T-cell (primary cell): ENCODE results near the gene RNF130. TPM values are rescaled to one million over a fixed set of nuclear protein-coding genes. Genes with fewer than 3 reads are reported as not detected.

Experiments used
- ATAC-seq, 4 experiments: fragments of 200-7000 bp in 3 of 4; fragments of 150-1000 bp in 1 of 4; cut with Tn5 transposase; replicated peaks in 1 of 4; 1 replicate in 3 of 4; 2 replicates in 1 of 4; pipeline ENCODE4 v1.10.0; 2021; ENCODE audit warnings: moderate library complexity in 3 of 4, mild to moderate bottlenecking in 2 of 4, moderate number of reproducible peaks in 1 of 4
- CTCF ChIA-PET, 2 donors: fragments of 300-600 bp; sonication (Branson Sonifier 250); formaldehyde crosslinking; loops; one replicate each; lab custom pipeline; 2022; ENCODE audit warnings: antibody characterized with exemption in 2 of 2; lab: Charles Lee
- POLR2A ChIA-PET, 2 donors: fragments of 300-600 bp; sonication (Branson Sonifier 250); formaldehyde crosslinking; loops; one replicate each; lab custom pipeline; 2022; ENCODE audit warnings: antibody characterized with exemption in 2 of 2; lab: Charles Lee
- DNase-seq, 35 experiments: peaks; one replicate each; pipeline versions ENCODE4 v3.0.0 to v3.0.0-alpha.2; 2013 to 2023
- H3K27ac ChIP-seq: one replicate; pipeline ENCODE4 v1.5.1; 2013; ENCODE audit warnings: low read length
- H3K27me3 ChIP-seq, 2 experiments: replicated peaks in 1 of 2; 1 replicate in 1 of 2; 2 replicates in 1 of 2; pipeline versions ENCODE4 v1.6.1 to v1.7.0; 2013; ENCODE audit warnings: low read length in 1 of 2, mixed read lengths in 1 of 2; ENCODE audit not compliant: control insufficient read depth in 2 of 2, insufficient read depth in 2 of 2; ENCODE audit errors: extremely low read depth in 1 of 2
- H3K36me3 ChIP-seq, 2 donors: 1 replicate in 1 of 2; 2 replicates in 1 of 2; pipeline versions ENCODE4 v1.6.1 to v1.7.0; 2013; ENCODE audit warnings: low read length in 1 of 2; ENCODE audit not compliant: control insufficient read depth in 2 of 2, insufficient read depth in 1 of 2; ENCODE audit errors: extremely low read depth in 1 of 2
- H3K4me1 ChIP-seq, 2 experiments: 1 replicate in 1 of 2; 2 replicates in 1 of 2; pipeline versions ENCODE4 v1.6.1 to v1.7.0; 2013; ENCODE audit warnings: low read length in 2 of 2, mixed read lengths in 1 of 2; ENCODE audit not compliant: insufficient read depth in 2 of 2, control insufficient read depth in 1 of 2; ENCODE audit errors: extremely low read depth in 1 of 2
- H3K4me3 ChIP-seq, 2 donors: 1 replicate in 1 of 2; 2 replicates in 1 of 2; pipeline versions ENCODE4 v1.5.1 to v1.7.0; 2013; ENCODE audit warnings: mild to moderate bottlenecking in 2 of 2, low read length in 1 of 2, moderate library complexity in 1 of 2; ENCODE audit not compliant: control insufficient read depth in 1 of 2; ENCODE audit errors: extremely low read depth in 1 of 2
- H3K9me3 ChIP-seq: 2 replicates; pipeline ENCODE4 v1.7.0; 2013
- H3K27ac Mint-ChIP-seq, 2 donors: one replicate each; pipeline ENCODE4 v1.8.0; 2020 to 2021; ENCODE audit warnings: mild to moderate bottlenecking in 2 of 2, mixed read lengths in 2 of 2
- H3K27me3 Mint-ChIP-seq, 2 donors: one replicate each; pipeline ENCODE4 v1.8.0; 2021 to 2022; ENCODE audit warnings: mixed read lengths in 2 of 2
- H3K36me3 Mint-ChIP-seq: one replicate; pipeline ENCODE4 v1.8.0; 2021; ENCODE audit warnings: mixed read lengths
- H3K4me1 Mint-ChIP-seq, 3 donors: one replicate each; pipeline ENCODE4 v1.8.0; 2020 to 2022; ENCODE audit warnings: mixed read lengths in 3 of 3, mild to moderate bottlenecking in 1 of 3
- H3K4me3 Mint-ChIP-seq, 3 donors: one replicate each; pipeline ENCODE4 v1.8.0; 2020 to 2022; ENCODE audit warnings: mild to moderate bottlenecking in 3 of 3, mixed read lengths in 3 of 3, moderate library complexity in 3 of 3
- H3K9me3 Mint-ChIP-seq, 3 donors: one replicate each; pipeline ENCODE4 v1.8.0; 2020 to 2022; ENCODE audit warnings: mixed read lengths in 3 of 3
- WGBS: methylation state at CpG from one replicate; pipeline ENCODE4 v1.1.5; 2013; ENCODE audit warnings: missing lambda C conversion rate; ENCODE audit not compliant: insufficient coverage; 5-methylcytosine and 5-hydroxymethylcytosine counted together
- total RNA-seq, 35 experiments: library from RNA in 6 of 35; stranded (reverse) in 6 of 35; fragments of 120-200 nt in 1 of 35; gene quantifications; one replicate each; pipeline versions ENCODE4 v1.2.1 to v1.2.4 and lab custom pipeline; 2013 to 2026

Gene RNF130, protein sequence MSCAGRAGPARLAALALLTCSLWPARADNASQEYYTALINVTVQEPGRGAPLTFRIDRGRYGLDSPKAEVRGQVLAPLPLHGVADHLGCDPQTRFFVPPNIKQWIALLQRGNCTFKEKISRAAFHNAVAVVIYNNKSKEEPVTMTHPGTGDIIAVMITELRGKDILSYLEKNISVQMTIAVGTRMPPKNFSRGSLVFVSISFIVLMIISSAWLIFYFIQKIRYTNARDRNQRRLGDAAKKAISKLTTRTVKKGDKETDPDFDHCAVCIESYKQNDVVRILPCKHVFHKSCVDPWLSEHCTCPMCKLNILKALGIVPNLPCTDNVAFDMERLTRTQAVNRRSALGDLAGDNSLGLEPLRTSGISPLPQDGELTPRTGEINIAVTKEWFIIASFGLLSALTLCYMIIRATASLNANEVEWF
- total RNA-seq (10 to 100 TPM; 15.0 to 17.0 (median 16.3) TPM), total RNA-seq (lab: John Stamatoyannopoulos, UW) (12.2 to 130 (median 21.7) reads per million in 29 experiments)
- 18.0 TPM for total RNA-seq (2013)

DNA sequence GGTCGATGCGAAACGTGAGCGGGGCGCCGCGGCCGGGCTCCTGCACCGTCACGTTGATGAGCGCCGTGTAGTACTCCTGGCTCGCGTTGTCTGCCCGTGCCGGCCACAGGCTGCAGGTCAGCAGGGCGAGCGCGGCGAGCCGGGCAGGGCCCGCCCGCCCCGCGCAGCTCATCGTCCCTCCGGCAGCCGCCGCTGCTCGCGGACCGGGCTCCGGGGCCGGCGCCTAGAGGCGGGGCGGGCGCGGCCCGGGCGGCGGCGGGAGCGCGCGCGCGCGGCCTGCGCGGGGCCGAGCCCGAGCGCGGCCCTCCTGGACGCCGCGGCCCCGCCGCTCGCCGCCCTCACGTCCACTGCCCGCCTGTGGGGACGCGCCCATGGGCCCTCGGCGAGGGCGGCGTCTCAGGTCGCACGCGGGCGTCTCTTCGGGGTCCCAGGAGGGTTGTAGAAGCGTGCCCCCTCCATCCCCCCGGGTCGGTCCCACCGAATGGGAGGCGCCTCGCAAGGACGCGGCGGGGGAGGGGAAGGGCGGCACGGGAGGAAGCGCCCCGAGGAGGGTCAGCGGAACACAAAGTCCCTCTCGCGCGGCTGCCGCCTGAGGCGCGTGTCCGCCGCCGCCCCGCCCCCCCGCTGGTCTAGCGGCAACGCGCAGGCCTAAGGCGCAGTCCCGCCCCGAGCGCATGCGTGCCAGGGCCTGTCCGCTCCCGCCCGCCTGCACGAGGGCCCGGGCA lies at the start of gene RNF130:
Gene RNF130, minus strand, starts transcription at position 229 of the 725 bp plus-strand sequence. Its CDS starts 57 bp downstream, at position 172.
- ChIA-PET CTCF (interaction anchor here in 1 of 2 donors (0.6 kb wide), 1 partner anchor 14 kb away, joined by 3 read pairs; no protein-coding TSS in a partner anchor), POLR2A (no interaction called here)
- no peaks in the 10 kb centered on the region for H3K36me3 ChIP-seq
- H3K4me3 Mint-ChIP-seq: peak within 1 kb of the TSS; percentile 84 to 91 (median 85)
- peak; percentile 79 to 83 (median 82) for ATAC-seq
- peak; percentile 30 to 89 (median 70) for DNase-seq
- H3K36me3 Mint-ChIP-seq: no peaks in the 10 kb centered on the region
- peaks cover 0 to 22% of the 10 kb centered on the region in 2 experiments for H3K4me1 ChIP-seq
- under 1% methylated on average over 106 of the region's 113 CpGs for WGBS
- H3K27me3 ChIP-seq: peaks cover 0 to 9% of the 10 kb centered on the region in 2 experiments
- H3K4me1 Mint-ChIP-seq: peaks cover 30 to 34% (median 33%) of the 10 kb centered on the region in 3 donors
- peak within 1 kb of the TSS; percentile 55 to 71 for H3K4me3 ChIP-seq
- no peaks in the 10 kb centered on the region for H3K9me3 ChIP-seq
- H3K27ac Mint-ChIP-seq: peak within 1 kb of the TSS; percentile 80 to 92
- H3K9me3 Mint-ChIP-seq: no peaks in the 10 kb centered on the region
- no peaks in the 10 kb centered on the region for H3K27me3 Mint-ChIP-seq
- peak within 1 kb of the TSS; percentile 69 for H3K27ac ChIP-seq

DNA sequence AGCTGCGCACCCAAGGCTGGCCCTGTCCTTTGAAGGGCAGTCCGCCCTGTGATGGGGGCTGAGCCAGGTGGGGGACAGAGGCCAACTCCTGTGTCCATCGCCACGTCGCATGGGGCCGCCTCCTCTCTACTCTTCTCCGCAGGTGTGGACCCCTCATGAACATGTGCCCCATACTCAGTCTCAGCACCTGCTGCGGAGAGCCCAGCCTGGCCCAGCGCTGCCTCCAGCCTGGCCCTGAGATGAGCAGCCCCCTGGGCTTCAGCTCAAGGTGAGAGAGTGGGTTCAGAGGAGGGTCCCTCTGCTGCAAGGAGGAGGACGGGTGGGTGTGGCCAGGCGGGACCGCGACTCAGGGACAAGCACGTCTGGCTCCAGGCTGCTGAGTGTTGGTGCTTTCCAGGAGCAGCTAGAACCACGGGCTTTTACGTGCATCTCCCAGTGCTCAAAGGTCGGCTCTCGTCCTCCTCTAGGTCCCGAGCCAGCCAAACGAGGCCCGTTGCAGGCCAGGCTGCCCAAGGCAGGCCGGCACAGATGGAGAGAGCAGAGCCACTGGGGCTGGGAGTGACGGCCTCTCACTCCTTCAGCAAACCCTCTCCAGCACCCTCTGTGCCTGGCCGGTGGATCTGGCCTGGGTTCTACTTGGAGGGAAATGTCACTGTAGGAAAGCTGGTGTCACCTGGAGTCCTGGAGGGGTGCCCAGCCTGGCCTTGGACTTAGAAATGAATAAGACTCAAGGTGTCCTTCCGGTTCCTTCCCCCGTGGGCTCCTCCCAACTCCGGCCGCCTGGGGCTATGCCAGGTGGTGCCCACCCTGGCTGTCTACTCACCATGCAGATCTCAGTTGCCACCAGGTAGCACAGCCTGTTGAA lies 48.9 kb upstream of the RNF130 start:
- no peaks in the 10 kb centered on the region for H3K9me3 ChIP-seq
- H3K27ac ChIP-seq: no peak overlapping the region
- Mint-ChIP-seq H3K36me3 (no peaks in the 10 kb centered on the region), H3K4me3 (no peak overlapping the region), H3K9me3 (no peaks in the 10 kb centered on the region), H3K4me1 (no peaks in the 10 kb centered on the region), H3K27ac (no peak overlapping the region), H3K27me3 (peaks cover 12 to 13% of the 10 kb centered on the region in 2 donors)
- peaks cover 0 to 25% of the 10 kb centered on the region in 2 experiments for H3K27me3 ChIP-seq
- DNase-seq: peak in 1 of 35 experiments; percentile 7
- H3K4me3 ChIP-seq: no peak overlapping the region
- no peak for ATAC-seq
- POLR2A ChIA-PET: no interaction called here
- no peaks in the 10 kb centered on the region for H3K36me3 ChIP-seq
- WGBS: 82% methylated on average over 20 of the region's 28 CpGs
- CTCF ChIA-PET: no interaction called here
- H3K4me1 ChIP-seq: no peaks in the 10 kb centered on the region

- peaks cover 0 to 25% of the 10 kb centered on the region in 2 experiments for H3K27me3 ChIP-seq
- no peak overlapping the region for H3K27ac Mint-ChIP-seq
- ATAC-seq (no peak), DNase-seq (no peak)
- no peaks in the 10 kb centered on the region for H3K9me3 Mint-ChIP-seq
- H3K36me3 ChIP-seq: no peaks in the 10 kb centered on the region
- H3K4me1 ChIP-seq: no peaks in the 10 kb centered on the region
- H3K9me3 ChIP-seq: no peaks in the 10 kb centered on the region
- H3K4me3 Mint-ChIP-seq: no peak overlapping the region
- H3K4me1 Mint-ChIP-seq: no peaks in the 10 kb centered on the region
- POLR2A ChIA-PET: no interaction called here
- no peak overlapping the region for H3K27ac ChIP-seq
- CTCF ChIA-PET: no interaction called here
- H3K36me3 Mint-ChIP-seq: no peaks in the 10 kb centered on the region
- 100% methylated on average over 3 of the region's 12 CpGs for WGBS
- H3K27me3 Mint-ChIP-seq: peaks cover 12 to 13% of the 10 kb centered on the region in 2 donors
- H3K4me3 ChIP-seq: no peak overlapping the region
Measured at GRCh38 chr5:180119903-180120236, 48.3 kb upstream of the RNF130 start.

DNA sequence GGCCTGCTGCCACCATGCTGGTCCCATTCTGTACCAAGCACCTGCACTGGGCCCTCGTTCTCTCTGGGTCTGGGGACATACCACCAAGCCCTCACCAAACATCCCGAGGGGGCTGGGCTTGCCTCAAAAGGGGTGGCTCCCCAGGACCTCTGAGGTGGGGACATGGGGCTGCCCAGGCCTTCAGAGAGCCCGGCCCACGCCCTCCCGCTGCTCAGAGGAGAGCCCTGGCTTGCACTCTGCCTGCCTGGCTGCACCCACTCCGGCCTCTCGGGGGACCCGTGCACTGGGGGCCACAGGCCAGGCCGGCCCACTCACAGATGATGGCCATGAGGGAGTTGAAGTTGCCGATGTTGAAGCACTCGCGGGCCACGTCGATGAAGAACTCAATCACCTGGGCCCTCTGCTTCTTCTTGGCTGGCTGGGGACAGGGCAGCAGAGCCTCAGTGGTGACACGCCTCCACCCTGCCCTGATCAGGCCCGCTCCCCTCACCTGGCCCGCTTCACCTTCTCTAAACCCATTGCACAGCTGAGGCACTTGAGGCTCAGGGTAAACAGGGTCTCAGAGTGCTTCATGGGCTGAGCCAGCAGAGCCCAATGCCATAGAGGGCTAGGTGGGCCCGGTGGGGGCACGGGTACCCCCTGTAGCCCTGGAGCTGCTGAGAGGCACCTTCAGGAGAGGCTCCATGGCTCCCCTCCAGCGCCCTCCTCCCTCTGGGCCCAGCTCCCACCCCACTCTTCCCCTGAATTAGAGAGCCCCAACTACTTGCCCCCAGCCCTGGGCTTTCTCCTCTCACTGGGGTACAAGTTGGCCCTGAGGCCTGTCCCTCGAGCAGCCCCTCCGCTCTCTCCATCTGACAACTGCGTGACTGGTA lies 47.7 kb upstream of the RNF130 start:
- no peak for ATAC-seq
- no peaks in the 10 kb centered on the region for H3K4me1 Mint-ChIP-seq
- no peak overlapping the region for H3K27ac Mint-ChIP-seq
- WGBS: 85% methylated on average over 23 of the region's 23 CpGs
- no peak overlapping the region for H3K4me3 ChIP-seq
- no peaks in the 10 kb centered on the region for H3K36me3 Mint-ChIP-seq
- H3K9me3 ChIP-seq: no peaks in the 10 kb centered on the region
- ChIA-PET POLR2A (no interaction called here), CTCF (no interaction called here)
- DNase-seq: no peak
- H3K9me3 Mint-ChIP-seq: no peaks in the 10 kb centered on the region
- peaks cover 10 to 13% of the 10 kb centered on the region in 2 donors for H3K27me3 Mint-ChIP-seq
- no peaks in the 10 kb centered on the region for H3K4me1 ChIP-seq
- H3K27me3 ChIP-seq: peaks cover 0 to 19% of the 10 kb centered on the region in 2 experiments
- H3K36me3 ChIP-seq: no peaks in the 10 kb centered on the region
- no peak overlapping the region for H3K4me3 Mint-ChIP-seq
- H3K27ac ChIP-seq: no peak overlapping the region

DNA sequence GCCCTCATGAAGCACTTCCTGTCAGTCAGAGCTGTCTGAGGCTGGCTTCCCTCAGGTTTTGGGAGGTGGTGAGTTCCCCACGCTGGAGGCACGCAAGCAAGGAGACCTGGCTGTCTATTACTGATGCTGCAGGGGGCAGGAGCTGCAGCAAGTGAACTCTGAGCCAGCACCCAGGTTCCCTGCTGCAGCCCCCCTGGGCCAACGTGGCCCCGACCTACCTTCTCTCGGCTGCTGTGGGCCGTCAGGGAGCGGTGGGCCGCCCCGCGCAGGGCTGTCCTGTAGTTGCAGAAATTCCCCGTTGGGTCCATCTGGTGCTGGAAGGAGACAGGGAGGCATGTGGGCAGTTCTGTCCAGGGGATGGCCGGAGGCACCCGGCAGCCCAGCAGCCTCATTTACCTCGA lies 46.8 kb upstream of the RNF130 start:
- Mint-ChIP-seq H3K27me3 (peaks cover 6 to 7% of the 10 kb centered on the region in 2 donors), H3K4me1 (no peaks in the 10 kb centered on the region), H3K36me3 (no peaks in the 10 kb centered on the region), H3K4me3 (no peak overlapping the region), H3K9me3 (no peaks in the 10 kb centered on the region), H3K27ac (no peak overlapping the region)
- no peak overlapping the region for H3K27ac ChIP-seq
- ATAC-seq (no peak), DNase-seq (no peak)
- H3K36me3 ChIP-seq: no peaks in the 10 kb centered on the region
- ChIA-PET POLR2A (no interaction called here), CTCF (interaction anchor here in 1 of 2 donors (0.6 kb wide), 1 partner anchor 189 kb away, joined by 3 read pairs; no protein-coding TSS in a partner anchor)
- 87% methylated on average over 14 of the region's 14 CpGs for WGBS
- no peaks in the 10 kb centered on the region for H3K4me1 ChIP-seq
- no peak overlapping the region for H3K4me3 ChIP-seq
- H3K9me3 ChIP-seq: no peaks in the 10 kb centered on the region
- H3K27me3 ChIP-seq: peaks cover 0 to 22% of the 10 kb centered on the region in 2 experiments
